HepG2 (cell line): ENCODE results near the gene PRKCB. TPM values are rescaled to one million over a fixed set of nuclear protein-coding genes. Genes with fewer than 3 reads are reported as not detected.

Experiments
- ATAC-seq: fragments of 200-7000 bp; cut with Tn5 transposase; 3 replicates; pipeline ENCODE4 v1.9.1; 2020; ENCODE audit warnings: mild to moderate bottlenecking, moderate library complexity
- BruUV-seq: library from RNA; stranded (reverse); fragments of 400-500 nt; replicated peaks from 2 replicates; lab custom pipeline; 2021; lab: Mats Ljungman, UMichigan
- CTCF ChIA-PET: fragments of 300-600 bp; formaldehyde crosslinking; extraction: SDS; loops from one replicate; lab custom pipeline; 2021; ENCODE audit warnings: low total read pairs, inconsistent platforms, low intra/inter-chr PET ratio; lab: Yijun Ruan, JAX
- POLR2A ChIA-PET: fragments of 350-600 bp; sonication (Branson Sonifier 250); formaldehyde crosslinking; loops from one replicate; lab custom pipeline; 2020; ENCODE audit warnings: antibody characterized with exemption, inconsistent platforms; lab: Yijun Ruan, JAX
- DNase-seq: peaks from one replicate; pipeline ENCODE4 v3.0.0-alpha.2; 2015; ENCODE audit warnings: low spot score
- FAIRE-seq: peaks from 3 replicates; lab custom pipeline; 2011; peaks lifted over from hg19 to GRCh38; lab: Jason Lieb, UNC
- H2AFZ ChIP-seq: one replicate; pipeline ENCODE4 v1.6.1; 2011; ENCODE audit warnings: low read length, inconsistent platforms
- H3K27ac ChIP-seq: fragments of 300-600 bp; 3 replicates; pipeline ENCODE4 v1.8.0; 2011; ENCODE audit warnings: mixed run types, mild to moderate bottlenecking, mixed read lengths, low read length, inconsistent platforms; ENCODE audit not compliant: insufficient read depth; ENCODE audit errors: extremely low read length
- H3K27me3 ChIP-seq, 2 experiments: fragments of 200-600 bp in 1 of 2; 2 replicates in 1 of 2; 3 replicates in 1 of 2; pipeline versions ENCODE4 v1.6.0 to v1.8.0; 2011; ENCODE audit warnings: low read length in 2 of 2, mild to moderate bottlenecking in 2 of 2, moderate library complexity in 2 of 2, inconsistent platforms in 1 of 2; ENCODE audit not compliant: insufficient read depth in 2 of 2, control insufficient read depth in 1 of 2
- H3K36me3 ChIP-seq, 2 experiments: fragments of 200-600 bp in 1 of 2; replicated peaks in 1 of 2; 2 replicates in 1 of 2; 3 replicates in 1 of 2; pipeline versions ENCODE4 v1.5.1 to v1.8.0; 2011; ENCODE audit warnings: low read length in 2 of 2, inconsistent platforms in 1 of 2; ENCODE audit not compliant: insufficient read depth in 2 of 2, control insufficient read depth in 1 of 2
- H3K4me1 ChIP-seq: 2 replicates; pipeline ENCODE4 v1.5.1; 2012; ENCODE audit warnings: low read length, inconsistent platforms; ENCODE audit not compliant: insufficient read depth
- H3K4me2 ChIP-seq: 2 replicates; pipeline ENCODE4 v1.6.0; 2011; ENCODE audit warnings: low read depth, low read length, inconsistent platforms
- H3K4me3 ChIP-seq, 3 experiments: fragments of 200-600 bp in 1 of 3; sonication (generic), shearing (Covaris generic) in 1 of 3; replicated peaks in 1 of 3; 2 replicates each; pipeline ENCODE4 v1.5.1; 2011 to 2016; ENCODE audit warnings: low read length in 3 of 3, inconsistent platforms in 2 of 3, low read depth in 2 of 3, mild to moderate bottlenecking in 2 of 3, control low read depth in 1 of 3, mixed read lengths in 1 of 3; ENCODE audit not compliant: insufficient read depth in 1 of 3
- H3K79me2 ChIP-seq: one replicate; pipeline ENCODE4 v1.6.1; 2011; ENCODE audit warnings: low read length, inconsistent platforms; ENCODE audit not compliant: insufficient read depth
- H3K9ac ChIP-seq: 2 replicates; pipeline ENCODE4 v1.6.0; 2011; ENCODE audit warnings: mild to moderate bottlenecking, low read depth, low read length, inconsistent platforms; ENCODE audit not compliant: insufficient read depth
- H3K9me3 ChIP-seq: 2 replicates; pipeline ENCODE4 v1.5.1; 2012; ENCODE audit warnings: mild to moderate bottlenecking, low read length
- H4K20me1 ChIP-seq: 2 replicates; pipeline ENCODE4 v1.6.0; 2011; ENCODE audit warnings: inconsistent platforms, mild to moderate bottlenecking, low read length, moderate library complexity; ENCODE audit not compliant: insufficient read depth
- ADNP ChIP-seq: sonication (generic); formaldehyde crosslinking; IDR thresholded peaks from 2 replicates; pipeline ENCODE4 v1.4.0; 2020; ENCODE audit warnings: missing genetic modification reagents
- ELK4 ChIP-seq: sonication (generic); formaldehyde crosslinking; IDR thresholded peaks from 2 replicates; pipeline ENCODE4 v1.9.0; 2021; ENCODE audit warnings: missing genetic modification reagents, borderline replicate concordance
- FOXO1 ChIP-seq: sonication (generic); formaldehyde crosslinking; IDR thresholded peaks from 2 replicates; pipeline ENCODE4 v1.4.0; 2020; ENCODE audit warnings: missing genetic modification reagents
- KMT2A ChIP-seq: sonication (generic); formaldehyde crosslinking; IDR thresholded peaks from 2 replicates; pipeline ENCODE4 v1.4.0; 2020; ENCODE audit warnings: missing genetic modification reagents
- NFRKB ChIP-seq: fragments of 450-650 bp; IDR thresholded peaks from 2 replicates; pipeline ENCODE4 v1.6.1; 2017
- REPIN1 ChIP-seq: sonication (generic); formaldehyde crosslinking; IDR thresholded peaks from 2 replicates; pipeline ENCODE4 v1.8.0; 2022; ENCODE audit warnings: missing genetic modification reagents, low read depth, mild to moderate bottlenecking, borderline replicate concordance
- ZNF230 ChIP-seq: sonication (generic); formaldehyde crosslinking; IDR thresholded peaks from 2 replicates; pipeline ENCODE4 v1.4.0; 2020; ENCODE audit warnings: mild to moderate bottlenecking, missing genetic modification reagents
- ZNF614 ChIP-seq: IDR thresholded peaks from 2 replicates; pipeline ENCODE4 v1.6.1; 2018; ENCODE audit warnings: missing biosample characterization, missing genetic modification reagents, inconsistent platforms, borderline replicate concordance
- ZNF850 ChIP-seq: sonication (generic); formaldehyde crosslinking; conservative IDR thresholded peaks from 2 replicates; pipeline ENCODE4 v1.9.0; 2021; ENCODE audit warnings: mild to moderate bottlenecking, missing genetic modification reagents
- WGBS: methylation state at CpG from one replicate; pipeline ENCODE4 v1.1.6; 2017; ENCODE audit warnings: low lambda C conversion rate; 5-methylcytosine and 5-hydroxymethylcytosine counted together
- in situ Hi-C: cut with HindIII; loops from 2 replicates; pipeline ENCODE4 v1.10.0; 2017; ENCODE audit warnings: low pct_unique_long_range_greater_than_20kb; ENCODE audit not compliant: extremely low pct_ligation_motif_present
- intact Hi-C: fragments of 100-400 bp; cut with micrococcal nuclease; formaldehyde crosslinking; loops from one replicate; pipeline ENCODE4 v1.10.0; 2022; ENCODE audit not compliant: unreplicated experiment
- polyA plus RNA-seq, 8 experiments: library from polyadenylated mRNA; depleted of rRNA in 3 of 8; stranded (reverse) in 7 of 8; unstranded in 1 of 8; fragments of >200 nt; fragmentation: Illumina TruSeq in 4 of 8; extraction: Trizol in 4 of 8; gene quantifications; 2 replicates each; pipeline versions ENCODE4 v1.2.1 to v1.2.3, GENCODE V29; 2011 to 2016; ENCODE audit warnings: low read depth in 4 of 8, missing spikeins in 1 of 8, mixed read lengths in 1 of 8; ENCODE audit not compliant: insufficient read depth in 1 of 8
- total RNA-seq, 5 experiments: library from RNA; depleted of rRNA; stranded (reverse); fragments of >200 nt; fragmentation: Illumina TruSeq; extraction: Trizol; gene quantifications; 2 replicates each; pipeline ENCODE4 v1.2.3, GENCODE V29; 2016; ENCODE audit warnings: low read depth in 1 of 5
- TF ChIP-seq, protein P1 (sequence below): sonication (generic); formaldehyde crosslinking; IDR thresholded peaks from 2 replicates; pipeline ENCODE4 v1.4.0; 2020; ENCODE audit warnings: missing genetic modification reagents, low read depth, mild to moderate bottlenecking, borderline replicate concordance

The PRKCB gene
- total and polyA plus RNA-seq, 2 of the 13 experiments (the other 11 are each of a cell fraction or from before 2014, with no cell fraction given), result 0.01 TPM; not detected in 1

DNA sequence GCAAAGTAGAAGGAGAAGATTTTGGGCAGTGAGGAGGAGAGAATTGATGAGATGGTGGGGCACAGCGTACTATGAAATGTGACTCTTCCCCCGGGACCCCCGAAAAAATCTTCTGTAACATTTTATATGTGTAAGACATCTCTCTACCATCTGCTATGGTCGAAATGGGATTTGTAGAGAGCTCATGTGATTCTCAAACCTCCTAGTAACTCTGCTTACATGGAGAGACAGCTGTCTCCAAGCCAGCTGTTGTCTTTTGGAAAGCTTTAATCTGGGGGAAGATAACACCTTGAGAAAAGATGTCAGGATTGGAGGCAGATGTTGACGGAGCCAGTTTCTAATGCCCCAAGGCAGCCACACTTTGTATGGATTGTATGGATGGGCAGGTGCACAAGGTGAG, 94.1 kb downstream of the PRKCB start:
- no peak for FAIRE-seq
- WGBS, result 8% methylated on average over 5 of the region's 5 CpGs
- DNase-seq, result no peak
- TF ChIP-seq, protein P1, sequence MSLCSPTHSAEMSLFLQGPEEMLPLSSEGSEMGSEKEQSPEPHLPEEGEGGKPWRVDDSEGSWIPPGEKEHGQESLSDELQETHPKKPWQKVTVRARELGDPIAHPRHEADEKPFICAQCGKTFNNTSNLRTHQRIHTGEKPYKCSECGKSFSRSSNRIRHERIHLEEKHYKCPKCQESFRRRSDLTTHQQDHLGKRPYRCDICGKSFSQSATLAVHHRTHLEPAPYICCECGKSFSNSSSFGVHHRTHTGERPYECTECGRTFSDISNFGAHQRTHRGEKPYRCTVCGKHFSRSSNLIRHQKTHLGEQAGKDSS (CRISPR knock-in tag), result no peak
- TF ChIP-seq ADNP, result no peak
- no peak for TF ChIP-seq REPIN1 (CRISPR knock-in tag)
- no peak for TF ChIP-seq ZNF614
- no peak for TF ChIP-seq ZNF850 (CRISPR knock-in tag)
- TF ChIP-seq, all 625 proteins: peak for 0
- no peak for ATAC-seq
- no peak overlapping the region for H3K4me3 ChIP-seq
- POLR2A ChIA-PET, result no interaction called here
- CTCF ChIA-PET, result no interaction called here
- in situ Hi-C loops (no loop called here), intact Hi-C loops (no loop called here)
- no peak overlapping the region for H3K9ac ChIP-seq
- no peaks in the 10 kb centered on the region for H4K20me1 ChIP-seq
- no peaks in the 10 kb centered on the region for H3K36me3 ChIP-seq
- no peak overlapping the region for H3K4me2 ChIP-seq
- H2AFZ ChIP-seq, result no peak overlapping the region
- H3K9me3 ChIP-seq, result no peaks in the 10 kb centered on the region
- BruUV-seq, result no TSS peak
- H3K4me1 ChIP-seq, result no peaks in the 10 kb centered on the region
- no peak overlapping the region for H3K27ac ChIP-seq
- H3K79me2 ChIP-seq, result no peaks in the 10 kb centered on the region
- peaks cover 0 to 6% of the 10 kb centered on the region in 2 experiments; a peak in 2 of 5 replicates for H3K27me3 ChIP-seq

DNA sequence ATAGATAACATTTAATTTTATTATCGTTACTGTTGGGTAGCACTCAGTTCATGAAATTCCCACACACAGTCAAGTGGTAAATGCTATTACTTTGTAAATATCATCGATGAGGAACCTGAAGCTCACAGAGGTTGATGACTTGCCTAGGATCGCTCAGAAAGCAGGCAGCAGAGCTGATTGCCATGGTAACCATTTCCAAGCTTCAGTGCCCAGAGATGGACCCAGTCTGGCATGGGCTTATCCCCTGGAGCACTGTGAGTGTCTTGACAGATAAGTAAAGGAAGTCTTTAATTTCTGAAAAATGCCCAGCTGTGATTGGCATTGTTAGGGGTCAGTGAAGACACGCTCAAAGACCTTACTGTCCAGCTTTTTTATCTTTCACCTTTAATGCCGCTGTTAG, 95.0 kb downstream of the PRKCB start:
- no peaks in the 10 kb centered on the region for H3K36me3 ChIP-seq
- CTCF ChIA-PET, result no interaction called here
- no peaks in the 10 kb centered on the region for H4K20me1 ChIP-seq
- no peak overlapping the region for H2AFZ ChIP-seq
- H3K4me2 ChIP-seq, result no peak overlapping the region
- no peaks in the 10 kb centered on the region for H3K4me1 ChIP-seq
- 3% methylated on average over 5 of the region's 5 CpGs for WGBS
- DNase-seq, result no peak
- in situ Hi-C loops, result no loop called here
- no peak for FAIRE-seq
- POLR2A ChIA-PET, result no interaction called here
- H3K9me3 ChIP-seq, result no peaks in the 10 kb centered on the region
- no TSS peak for BruUV-seq
- no peaks in the 10 kb centered on the region for H3K79me2 ChIP-seq
- intact Hi-C loops, result no loop called here
- peaks cover 0 to 6% of the 10 kb centered on the region in 2 experiments; a peak in 2 of 5 replicates for H3K27me3 ChIP-seq
- TF ChIP-seq KMT2A (CRISPR knock-in tag), result no peak
- no peak for TF ChIP-seq ZNF230 (CRISPR knock-in tag)
- TF ChIP-seq FOXO1 (CRISPR knock-in tag), result no peak
- no peak for TF ChIP-seq ELK4
- no peak for TF ChIP-seq NFRKB
- H3K9ac ChIP-seq, result no peak overlapping the region
- ATAC-seq, result no peak
- H3K4me3 ChIP-seq, result no peak overlapping the region
- no peak overlapping the region for H3K27ac ChIP-seq
